Measurements from ENCODE around the gene KRT13.
A peak's percentile ranks its signal among the peaks of the same experiment; 100 is the strongest.

Gene KRT13

DNA sequence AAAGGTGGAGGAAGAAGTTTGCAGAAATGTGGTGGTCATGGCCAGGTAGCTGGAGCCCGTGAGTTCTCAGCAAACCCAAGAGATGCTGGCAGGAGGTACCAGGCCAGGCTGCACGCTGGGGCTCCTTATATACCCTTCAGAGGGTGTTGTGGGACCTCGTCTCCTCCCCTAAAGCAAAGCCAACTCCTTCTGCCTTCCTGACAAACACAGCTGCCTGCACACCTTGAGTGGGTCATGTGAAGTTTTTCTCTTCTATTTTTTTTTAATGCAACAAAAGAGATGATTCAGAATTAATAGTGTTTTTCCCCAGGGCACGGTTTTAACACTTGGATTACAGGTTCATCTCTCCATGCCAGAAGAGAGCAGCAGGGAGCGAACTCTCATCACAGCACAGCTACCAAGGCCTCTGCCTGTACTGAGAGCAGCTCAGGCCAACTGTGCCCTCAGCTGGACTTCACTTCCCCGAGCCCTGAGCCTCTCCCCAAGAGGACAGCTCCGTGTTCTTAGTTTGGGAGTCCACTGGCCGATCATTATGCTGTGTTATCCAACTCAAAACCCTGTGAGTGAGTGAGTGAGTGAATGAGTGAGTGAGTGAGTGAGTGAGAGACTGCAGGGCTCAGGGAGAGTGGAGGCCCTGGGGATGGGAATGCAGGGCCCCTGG, 13.5 kb upstream of the KRT13 start, which contains the start of gene KRT15:
Gene KRT15, minus strand, starts transcription at position 102 of the 661 bp plus-strand sequence. Its CDS starts 63 bp downstream, at position 39.
- no peak for DNase-seq

DNA sequence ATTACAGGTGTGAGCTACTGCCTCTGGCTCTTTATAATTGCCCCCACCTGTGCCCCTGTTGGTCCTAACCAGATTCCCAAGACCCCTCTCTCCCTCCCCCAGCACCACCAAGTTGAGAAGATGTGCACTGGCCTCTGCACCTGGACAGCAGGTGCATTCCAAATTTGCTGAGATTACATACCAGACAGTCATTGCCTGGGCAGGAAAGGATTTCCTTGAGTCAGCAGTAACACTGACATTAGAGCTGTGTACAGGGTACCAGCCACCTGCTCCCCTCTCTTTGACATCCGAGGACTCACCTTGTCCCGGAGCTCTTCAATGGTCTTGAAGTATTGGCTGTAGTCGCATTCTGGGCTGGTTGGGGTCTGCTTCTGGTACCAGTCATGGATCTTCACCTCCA, 12.6 kb upstream of the KRT13 start:
- DNase-seq, result no peak

DNA sequence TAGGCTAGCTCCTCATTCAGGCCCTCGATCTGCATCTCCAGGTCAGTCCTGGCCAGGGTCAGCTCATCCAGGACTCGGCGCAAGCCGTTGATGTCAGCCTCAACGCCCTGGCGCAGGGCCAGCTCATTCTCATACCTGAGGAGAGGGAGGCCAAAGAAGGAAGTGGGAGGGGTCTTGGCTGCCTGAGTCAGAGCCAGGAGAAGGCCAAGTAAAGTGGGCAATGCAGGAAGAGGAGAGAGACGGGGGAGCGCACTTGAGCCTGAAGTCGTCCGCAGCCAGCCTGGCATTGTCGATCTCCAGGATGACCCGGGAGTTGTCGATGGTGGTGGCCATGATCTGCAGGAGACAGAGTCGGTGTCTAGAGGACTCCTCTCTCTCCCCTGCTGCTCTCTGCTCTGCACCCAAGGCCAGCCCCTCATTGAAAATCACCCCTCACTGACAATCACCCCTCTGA, 11.4 kb upstream of the KRT13 start:
- no peak for DNase-seq

DNA sequence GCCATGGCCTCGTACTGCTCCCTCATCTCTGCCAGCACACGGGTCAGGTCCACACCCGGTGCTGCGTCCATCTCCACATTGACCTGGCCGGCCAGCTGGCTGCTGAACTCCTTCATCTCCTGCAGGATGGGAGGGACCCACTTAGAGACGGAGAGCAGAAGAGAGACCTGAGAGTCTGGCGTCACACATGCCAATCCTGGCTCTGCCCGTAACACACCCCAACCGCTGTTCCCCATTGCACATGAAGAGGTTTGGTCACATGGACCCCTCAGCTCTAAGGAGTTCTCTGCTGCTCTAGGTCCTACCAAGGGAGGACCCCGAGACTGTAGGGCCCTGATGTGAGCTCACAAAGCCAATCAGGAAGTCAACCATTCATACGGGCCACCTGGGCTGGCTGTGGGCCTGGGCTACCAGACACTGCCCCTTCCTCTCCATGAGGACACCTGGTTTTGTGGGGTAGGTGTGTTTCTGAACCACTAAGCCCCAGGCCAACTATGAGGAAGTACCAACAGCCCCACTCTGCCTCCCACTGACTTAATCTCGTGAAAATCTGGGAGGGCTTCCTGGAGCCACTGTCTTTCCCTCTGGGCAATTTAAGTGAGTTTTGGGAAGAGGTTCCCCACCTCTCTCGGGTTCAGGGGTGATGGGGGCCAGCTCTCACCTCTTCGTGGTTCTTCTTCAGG, 10.9 kb upstream of the KRT13 start:
- DNase-seq, result no peak

DNA sequence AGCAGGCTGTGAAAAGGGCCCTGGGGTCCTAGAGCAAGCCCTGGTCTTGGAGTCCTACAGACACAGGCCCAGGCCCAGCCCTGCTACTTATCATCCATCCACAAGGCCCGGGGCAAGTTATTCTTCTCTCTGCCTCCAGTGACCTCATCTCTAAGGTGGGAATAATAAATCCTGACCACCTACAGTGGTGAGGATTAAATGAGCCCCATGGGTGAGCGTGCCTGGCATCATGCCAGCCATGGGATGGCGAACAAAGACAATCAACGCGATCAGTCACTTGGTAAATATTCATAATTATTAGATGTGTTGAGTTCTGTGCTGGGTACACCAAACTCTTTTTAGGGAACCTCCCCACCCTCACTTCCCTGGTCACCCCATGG, 7.7 kb upstream of the KRT13 start:
- DNase-seq, result no peak

DNA sequence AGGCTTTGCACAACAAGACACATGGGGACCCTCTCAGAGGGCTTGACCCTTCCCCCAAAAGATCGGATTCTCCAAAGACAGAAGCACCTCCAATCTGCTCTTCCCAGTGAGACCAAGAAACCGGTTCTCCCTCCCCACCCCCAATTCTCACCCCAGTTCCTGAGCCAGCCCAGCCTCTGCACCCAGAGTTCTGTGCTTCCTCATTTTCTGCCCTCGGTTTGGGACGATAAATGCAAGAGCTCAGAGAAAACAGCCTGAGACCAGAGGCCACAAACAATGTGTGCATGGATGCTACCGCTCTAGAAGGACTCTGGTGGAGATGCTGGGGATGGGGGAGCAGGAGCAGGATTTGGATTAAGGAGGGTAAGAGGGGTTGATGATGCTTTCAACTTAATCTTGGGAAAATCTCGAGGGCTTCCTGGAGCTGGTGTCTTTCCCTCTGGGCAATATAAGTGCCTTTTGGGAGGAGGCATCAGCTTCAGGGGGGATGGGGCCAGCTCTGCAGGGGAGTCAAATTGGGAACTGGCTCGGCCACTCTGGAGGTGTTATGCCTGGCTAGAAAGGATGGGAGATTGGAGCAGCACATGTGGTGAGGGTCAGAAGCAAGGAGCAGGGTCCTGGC, 7.2 kb upstream of the KRT13 start:
- DNase-seq, result no peak

DNA sequence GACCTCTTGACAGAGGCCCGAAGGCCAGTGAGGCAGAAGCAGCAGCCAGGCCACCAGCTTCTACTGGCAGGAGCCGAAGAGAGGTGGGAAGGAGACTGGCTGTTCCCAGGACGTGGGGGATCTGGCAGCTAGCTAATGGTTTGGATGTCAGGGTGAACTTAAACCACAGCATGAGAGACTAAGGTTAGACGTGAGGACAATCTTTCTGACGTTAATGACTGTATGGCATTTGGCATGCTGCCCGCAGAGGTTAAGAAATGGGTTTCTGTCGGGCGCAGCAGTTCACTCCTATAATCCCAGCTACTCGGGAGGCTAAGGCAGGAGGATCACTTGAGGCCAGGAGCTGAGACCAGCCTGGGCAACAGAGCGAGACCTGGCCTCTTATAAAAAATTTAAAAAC, 6.3 kb upstream of the KRT13 start:
- no peak for DNase-seq

DNA sequence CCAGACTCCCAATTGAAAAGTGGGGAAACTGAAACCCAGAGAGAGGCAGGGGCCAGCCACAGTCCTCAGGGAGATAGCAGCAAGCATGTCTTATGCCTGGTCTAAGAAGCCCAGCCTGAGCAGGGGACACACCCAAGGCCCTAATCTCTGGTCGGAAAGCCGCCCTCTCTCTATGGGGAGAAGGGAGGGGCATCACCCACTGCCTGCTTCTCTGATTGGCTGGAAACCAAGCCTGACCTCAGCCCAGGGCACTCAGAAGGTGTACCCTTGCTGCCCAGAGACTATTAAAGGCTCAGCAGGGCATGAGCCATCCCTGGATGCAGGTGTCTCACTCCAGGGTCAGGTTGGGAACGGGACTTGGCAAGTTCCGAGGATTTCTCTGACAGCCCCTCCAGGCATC, 5.7 kb upstream of the KRT13 start:
- no peak for DNase-seq

DNA sequence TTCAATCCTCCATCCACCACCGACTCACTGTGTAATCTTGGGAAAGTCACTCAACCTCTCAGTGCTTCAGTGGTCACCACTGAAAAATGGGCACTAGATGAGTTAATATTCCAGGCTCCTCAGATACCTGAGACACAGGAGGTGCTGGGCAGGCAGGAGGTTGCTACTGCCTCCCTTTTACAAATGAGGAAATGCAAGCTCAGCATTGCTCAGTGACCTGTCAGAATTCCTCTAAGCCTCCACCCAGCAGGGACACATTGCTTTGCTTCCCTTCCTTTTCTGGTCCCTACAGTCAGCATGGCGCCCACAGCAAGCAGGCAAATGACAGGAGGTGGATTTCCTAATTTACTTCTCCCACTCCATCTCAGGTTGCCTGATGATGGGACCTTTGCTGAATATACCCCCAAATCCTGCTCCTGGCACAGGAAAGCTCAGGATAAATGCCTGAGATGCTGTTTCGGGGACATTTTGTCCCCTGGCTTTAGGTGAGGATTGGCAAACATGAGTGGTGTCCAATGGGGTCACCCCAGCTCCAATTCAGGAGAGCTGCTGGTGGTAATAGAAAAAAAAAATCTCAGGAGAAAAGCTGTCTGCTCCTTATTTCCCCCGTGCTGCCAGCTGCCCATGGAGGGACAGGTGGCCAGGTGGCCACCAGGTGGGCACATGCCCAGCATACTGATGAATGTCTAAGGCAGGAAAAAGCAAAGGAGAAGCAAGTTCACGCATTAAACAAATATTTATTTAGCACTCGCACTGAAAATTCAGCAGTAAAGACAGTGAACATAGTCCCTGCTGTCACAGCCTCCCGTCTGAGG, 5.0 kb upstream of the KRT13 start:
- no peak for DNase-seq

DNA sequence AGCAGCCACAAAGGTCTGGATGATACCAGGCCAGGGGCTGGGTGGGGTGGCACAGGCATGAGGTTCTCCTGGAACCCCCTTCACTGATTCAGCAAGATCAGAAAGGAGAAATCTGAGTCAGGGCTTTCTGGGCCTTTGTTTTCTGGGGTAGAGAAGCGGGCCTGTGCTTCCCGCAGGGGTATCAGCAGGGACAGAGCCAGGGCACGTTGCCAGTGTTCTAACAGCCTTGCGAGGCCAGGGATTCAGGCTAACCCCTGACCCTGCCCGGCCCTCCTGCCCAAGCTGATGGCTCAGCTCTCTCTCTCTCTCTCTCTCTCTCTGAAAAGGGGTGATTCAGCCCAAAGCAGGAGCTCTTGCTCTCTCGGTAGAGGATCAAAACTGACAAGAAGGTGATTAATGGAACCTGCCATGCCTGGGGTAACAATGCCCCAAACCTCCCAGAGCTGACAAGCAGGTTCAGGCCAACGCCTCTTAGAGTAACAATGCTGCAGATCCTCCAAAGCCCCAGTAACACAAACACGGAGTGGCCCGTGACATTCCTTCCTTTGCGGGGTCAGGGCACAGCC, 2.0 kb upstream of the KRT13 start:
- DNase-seq, result no peak

DNA sequence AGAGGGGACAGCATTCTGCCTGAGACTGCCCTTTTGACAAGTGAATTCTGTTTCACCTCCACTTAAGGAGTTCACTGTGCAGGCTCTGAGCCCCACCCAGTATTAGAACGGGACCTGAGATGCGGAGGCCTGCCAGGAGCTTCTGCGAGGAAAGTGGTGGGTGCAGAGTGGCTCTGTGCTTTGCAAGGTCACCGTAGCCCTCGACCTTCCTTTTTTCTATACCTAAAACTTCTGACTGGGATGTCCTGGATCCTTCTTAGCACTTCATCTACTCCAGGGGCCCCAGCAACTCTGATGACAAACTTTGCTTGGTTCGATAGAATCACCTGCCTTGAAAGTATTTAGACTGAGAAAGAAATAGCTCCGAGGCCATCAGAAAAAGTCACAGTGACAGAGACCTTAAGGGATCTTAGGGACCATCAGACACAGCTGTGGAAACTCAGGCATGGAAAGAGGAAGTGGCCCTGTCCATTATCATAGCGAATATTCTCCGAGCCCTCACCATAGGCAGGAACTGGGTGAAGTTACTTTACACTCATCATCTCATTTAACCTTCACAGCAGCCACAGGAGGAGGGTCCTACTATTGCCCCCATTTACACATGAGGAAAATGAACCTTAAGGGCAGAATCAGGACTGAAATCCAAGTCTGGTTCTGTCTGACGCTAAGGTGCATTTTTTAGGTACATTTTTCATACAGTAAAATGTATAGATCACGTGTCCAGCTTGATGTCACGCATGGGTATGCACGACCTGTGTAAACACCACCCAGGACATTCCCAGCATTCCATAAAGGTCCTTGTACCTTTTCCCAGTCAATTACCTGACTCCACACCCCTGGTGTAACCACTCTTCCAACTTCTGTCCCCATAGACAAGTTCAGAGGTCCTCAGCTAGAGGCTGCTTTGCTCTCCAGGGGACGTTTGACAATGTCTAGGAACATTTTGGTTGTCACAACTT, 676 bp upstream of the KRT13 start:
- DNase-seq, result no peak

DNA sequence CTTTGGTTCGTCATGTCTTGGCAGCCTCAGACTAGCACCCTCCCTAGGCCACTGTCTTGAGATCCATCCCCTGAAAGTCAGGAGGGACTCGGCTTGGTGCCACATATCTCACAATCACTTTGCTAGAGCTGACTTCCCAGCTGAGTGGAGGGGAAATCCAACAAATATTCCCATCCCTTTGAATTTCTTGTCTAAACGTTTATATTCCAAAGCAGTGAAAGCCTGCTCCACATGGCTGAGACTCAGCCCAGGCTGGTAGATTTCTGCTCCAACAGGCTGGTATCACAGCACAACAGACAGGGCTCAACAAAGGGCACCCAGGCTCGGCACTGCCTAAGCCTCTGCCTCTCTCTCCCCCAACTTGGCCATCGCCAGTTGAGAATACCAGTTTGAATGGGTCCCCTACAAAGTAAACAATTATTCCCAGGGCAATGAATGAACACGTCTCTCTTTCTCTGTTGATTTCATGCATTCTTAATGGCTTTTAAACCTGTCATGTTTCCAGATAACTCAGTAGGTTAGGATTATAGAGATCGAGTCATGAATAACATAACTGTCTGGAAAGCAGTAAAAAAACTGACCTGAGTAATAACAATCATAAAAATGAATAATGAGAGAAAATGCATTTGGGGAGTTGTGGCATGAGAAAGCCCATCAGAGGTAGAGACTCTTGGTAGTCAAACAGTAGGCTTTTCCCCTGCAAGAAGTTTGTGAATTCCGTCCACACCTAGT, 1.0 kb downstream of the KRT13 start:
- no peak for DNase-seq

DNA sequence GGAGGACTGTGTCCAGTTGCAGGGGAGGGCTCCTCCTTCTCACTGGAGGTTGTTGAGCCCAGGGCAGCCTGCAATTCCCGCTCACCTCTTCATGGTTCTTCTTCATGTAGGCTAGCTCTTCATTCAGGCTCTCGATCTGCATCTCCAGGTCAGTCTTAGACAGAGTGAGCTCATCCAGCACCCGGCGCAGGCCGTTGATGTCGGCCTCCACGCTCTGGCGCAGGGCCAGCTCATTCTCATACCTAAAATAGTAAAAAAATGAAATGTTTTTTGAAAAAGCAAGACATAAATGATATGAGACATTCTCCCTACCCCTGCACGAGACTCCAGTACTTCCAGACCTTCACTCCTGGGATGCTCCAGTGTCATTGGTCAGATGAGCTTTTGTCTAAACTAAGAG, 2.2 kb downstream of the KRT13 start:
- DNase-seq, result no peak

DNA sequence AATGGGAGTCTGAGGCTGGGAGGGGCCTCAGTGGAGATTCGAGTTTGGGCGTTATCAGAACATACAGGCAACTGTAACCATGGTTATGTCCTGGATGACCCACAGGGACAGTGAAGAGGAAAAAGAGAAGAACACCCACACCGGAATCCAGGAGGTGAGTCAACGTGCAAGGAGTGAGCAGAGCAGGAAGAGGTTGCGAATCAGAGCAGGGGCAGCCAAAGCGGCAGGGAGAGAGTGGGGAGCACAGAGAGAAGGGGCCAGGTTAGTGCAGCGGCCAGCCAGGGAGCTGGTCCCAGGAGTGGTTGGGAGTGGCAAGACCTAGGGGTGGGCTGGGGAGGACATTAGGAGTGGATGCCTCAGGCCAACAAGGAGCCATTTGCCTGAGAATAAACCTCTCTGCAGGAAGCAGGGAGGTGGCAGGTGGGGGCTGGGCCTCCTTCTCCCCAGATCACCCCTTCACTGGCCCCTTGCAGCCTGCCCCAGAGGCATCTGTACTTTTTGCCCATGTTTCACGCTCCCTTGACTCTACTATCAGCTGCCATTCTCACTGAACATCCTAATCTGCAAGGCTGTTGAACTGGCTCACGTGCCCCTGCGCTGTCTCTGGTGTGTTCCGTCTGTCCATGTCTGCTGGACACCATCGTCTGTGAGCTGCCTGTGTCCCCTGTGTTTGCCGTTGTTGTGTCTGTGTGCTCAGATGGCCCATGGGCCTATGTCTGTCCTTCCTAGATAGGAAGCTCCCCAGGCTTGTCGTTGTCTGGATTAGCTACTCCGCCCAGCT, 5.1 kb downstream of the KRT13 start:
- no peak for DNase-seq

DNA sequence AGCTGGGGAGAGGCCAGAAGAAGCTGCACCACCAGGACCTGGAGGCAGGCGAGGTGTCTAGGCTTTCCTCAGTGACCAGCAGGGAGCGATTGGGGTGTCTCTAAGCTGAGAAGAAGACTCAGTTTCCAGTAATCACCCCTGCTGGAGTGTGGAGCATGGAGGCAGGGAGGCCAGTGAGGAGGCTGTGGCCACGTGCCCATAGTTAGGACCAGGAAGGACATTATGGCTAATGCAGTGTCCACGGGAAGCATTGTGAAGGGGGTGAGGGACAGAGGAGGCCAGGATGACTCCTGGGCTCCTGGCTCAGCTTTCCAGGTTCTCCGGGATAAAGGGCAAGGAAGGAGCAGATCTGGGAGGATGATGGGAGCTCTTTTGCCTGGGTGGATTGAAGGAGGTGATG, 5.7 kb downstream of the KRT13 start:
- no peak for DNase-seq

DNA sequence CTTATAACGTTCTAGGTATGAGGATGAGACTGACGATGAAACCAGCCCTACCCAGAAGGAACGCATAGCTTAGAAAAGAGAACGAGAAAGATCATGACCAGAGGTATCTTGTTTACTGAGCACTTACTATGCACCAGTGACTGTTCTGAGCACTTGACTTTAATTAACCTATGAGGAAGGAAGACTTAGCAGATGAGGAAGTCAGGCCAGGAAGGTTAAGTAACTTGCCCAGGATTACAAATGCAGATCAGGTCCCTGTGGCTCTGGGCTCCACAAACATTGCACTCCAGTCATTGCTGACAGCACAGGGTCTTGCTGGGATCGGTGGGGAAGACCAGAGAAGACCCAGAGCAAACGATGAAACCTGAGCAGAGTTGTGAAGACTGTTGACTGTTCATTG, 7.1 kb downstream of the KRT13 start:
- DNase-seq, result no peak

DNA sequence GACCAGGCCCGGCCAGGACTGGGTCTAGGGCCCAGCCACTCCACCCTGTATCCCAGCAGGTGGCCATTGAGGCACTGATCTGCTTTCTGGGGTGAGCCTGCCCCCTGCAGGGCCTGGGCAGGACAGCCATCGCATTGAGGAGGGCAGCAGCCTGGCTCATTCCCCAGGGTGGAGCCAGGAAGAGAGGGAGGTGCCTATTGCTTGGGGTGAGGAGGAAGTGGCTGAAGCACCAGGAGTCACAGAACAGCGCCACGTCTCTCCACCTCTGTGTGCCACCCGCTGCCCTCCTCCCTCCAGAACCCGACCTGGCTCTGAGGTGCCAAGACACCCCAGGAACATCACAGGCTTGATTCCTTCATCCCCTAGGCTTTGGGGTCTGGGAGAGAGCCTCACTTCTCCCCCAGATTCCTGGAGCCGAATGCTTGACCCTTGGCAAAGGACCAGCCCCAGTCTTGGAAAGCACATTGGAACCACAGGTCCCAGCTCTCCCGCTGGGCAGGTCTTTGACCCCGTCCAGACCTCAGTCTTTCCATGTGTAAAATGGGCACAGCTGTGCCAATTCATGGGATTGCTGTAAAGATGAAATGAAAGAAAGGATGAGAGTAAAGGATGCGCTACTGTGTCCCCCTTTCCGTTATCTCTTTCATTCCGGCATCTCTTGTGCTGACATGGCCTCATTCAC, 8.5 kb downstream of the KRT13 start:
- DNase-seq, result peak; percentile 15

DNA sequence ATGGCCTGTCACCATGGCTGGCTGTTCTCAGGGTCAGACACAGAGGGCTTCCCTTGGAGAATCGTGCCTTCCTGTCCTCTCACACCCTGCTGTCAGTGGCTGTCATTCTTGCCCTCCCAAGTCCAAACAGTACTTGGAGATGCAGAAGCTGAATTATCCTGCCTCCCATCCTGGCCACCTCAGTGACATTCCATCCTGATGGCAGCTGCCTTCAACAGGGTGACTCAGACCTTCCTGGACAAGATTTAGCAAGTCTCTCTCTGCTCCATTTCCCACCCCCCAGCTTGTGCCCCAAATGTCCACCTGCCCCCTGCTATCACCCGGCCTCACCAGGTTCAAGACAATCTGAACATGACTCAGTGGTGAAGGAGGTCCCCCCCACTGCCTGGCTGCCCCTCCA, 10.9 kb downstream of the KRT13 start:
- no peak for DNase-seq

DNA sequence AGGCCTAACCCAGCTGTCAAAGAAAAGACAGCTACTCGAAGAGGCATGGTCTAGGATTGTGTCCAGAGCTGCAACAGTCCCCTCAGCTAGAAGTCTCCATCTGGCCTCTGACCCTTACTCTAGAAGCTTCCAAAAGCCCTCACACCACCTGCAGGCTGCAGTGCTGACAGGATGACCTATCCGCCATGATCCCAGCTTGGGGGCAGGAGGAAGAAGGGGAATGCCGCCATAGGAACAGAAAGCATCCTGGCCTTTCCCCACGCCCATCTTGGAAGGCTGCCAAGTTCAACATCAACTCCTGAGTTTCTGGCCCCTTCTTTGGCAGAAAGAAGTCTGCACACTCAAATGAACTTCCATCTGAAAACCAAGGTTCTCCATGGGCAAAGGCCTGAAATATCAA, 12.6 kb downstream of the KRT13 start:
- DNase-seq, result no peak

DNA sequence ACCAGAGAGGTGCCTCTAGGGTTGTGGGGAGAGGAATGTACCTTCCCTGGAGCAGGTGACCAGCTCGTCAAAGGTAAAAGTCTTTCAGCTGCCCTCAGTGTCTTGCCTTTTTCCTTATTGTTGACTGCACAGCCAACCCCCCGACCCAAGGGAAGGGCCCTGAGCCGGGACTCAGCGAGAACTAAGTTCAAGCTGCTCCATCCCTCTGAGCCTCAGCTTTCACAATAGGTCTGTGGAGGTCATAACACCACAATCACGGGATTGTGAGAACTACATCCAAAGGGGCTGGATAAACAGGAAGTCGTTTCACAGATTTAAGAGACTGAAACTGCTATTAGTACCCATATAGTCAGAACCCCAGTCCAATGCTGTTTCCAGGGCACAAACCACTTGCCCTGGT, 13.1 kb downstream of the KRT13 start:
- no peak for DNase-seq
